GM21576 (cell line): ENCODE measurements around the gene RC3H2.

Experiments
- ATAC-seq: cut with Tn5 transposase; IDR thresholded peaks from one replicate; pipeline ENCODE4 v1.9.1; 2021; ENCODE audit warnings: mild to moderate bottlenecking, moderate library complexity; ENCODE audit not compliant: unreplicated experiment

The RC3H2 gene

GRCh38 chr9:122904823-122905710 is at the start of gene RC3H2:
Gene RC3H2 (minus strand): TSS chr9:122905359. CDS start chr9:122897509, 7,850 bp downstream.
- ATAC-seq: peak; percentile 87

GRCh38 chr9:122954253-122954691 is 49.1 kb upstream of the RC3H2 start:
- no peak for ATAC-seq

- no peak for ATAC-seq
Measured at GRCh38 chr9:122951056-122951455, 45.9 kb upstream of the RC3H2 start.

- no peak for ATAC-seq
Measured at GRCh38 chr9:122950263-122950662, 45.1 kb upstream of the RC3H2 start.

GRCh38 chr9:122949696-122950095 is 44.5 kb upstream of the RC3H2 start:
- ATAC-seq: no peak

- ATAC-seq: no peak
Measured at GRCh38 chr9:122948313-122948712, 43.2 kb upstream of the RC3H2 start.

- ATAC-seq: no peak
Measured at GRCh38 chr9:122946461-122947005, 41.4 kb upstream of the RC3H2 start.

GRCh38 chr9:122944960-122945888 is 40.1 kb upstream of the RC3H2 start:
- ATAC-seq: no peak

- ATAC-seq: peak; percentile 2
Measured at GRCh38 chr9:122941582-122942234, 36.5 kb upstream of the RC3H2 start.

- peak; percentile 95 for ATAC-seq
Measured at GRCh38 chr9:122940749-122941581, 35.8 kb upstream of the RC3H2 start, which contains the start of gene RABGAP1. Gene RABGAP1 (plus strand): TSS chr9:122941020. CDS start chr9:122957060, 16,040 bp downstream.

GRCh38 chr9:122940454-122940748 is 35.2 kb upstream of the RC3H2 start:
- no peak for ATAC-seq

- ATAC-seq: no peak
Measured at GRCh38 chr9:122939601-122940000, 34.4 kb upstream of the RC3H2 start.

GRCh38 chr9:122936883-122937282 is 31.7 kb upstream of the RC3H2 start:
- no peak for ATAC-seq

- no peak for ATAC-seq
Measured at GRCh38 chr9:122936464-122936863, 31.3 kb upstream of the RC3H2 start.

- peak; percentile 96 for ATAC-seq
Measured at GRCh38 chr9:122931226-122932121, 26.3 kb upstream of the RC3H2 start, which contains the start of gene ZBTB26. Gene ZBTB26 (minus strand): TSS chr9:122931512. CDS start chr9:122919934, 11,578 bp downstream.

GRCh38 chr9:122930541-122931225 is 25.5 kb upstream of the RC3H2 start:
- ATAC-seq: no peak

- no peak for ATAC-seq
Measured at GRCh38 chr9:122929796-122930354, 24.7 kb upstream of the RC3H2 start.

GRCh38 chr9:122923947-122924346 is 18.8 kb upstream of the RC3H2 start:
- ATAC-seq: no peak
